GM12873 (cell line): ENCODE results near the gene WWC2.

Experiments
- TF ChIP-seq, protein P1 (sequence below): IDR thresholded peaks from 2 replicates; pipeline ENCODE4 v1.5.1; 2012; ENCODE audit warnings: low read depth, mild to moderate bottlenecking, moderate library complexity, low read length, control low read depth; ENCODE audit not compliant: insufficient read depth; ENCODE audit errors: missing control alignments

Gene WWC2

GRCh38 chr4:183241721-183242151 is 142.7 kb downstream of the WWC2 start:
- TF ChIP-seq, protein P1, sequence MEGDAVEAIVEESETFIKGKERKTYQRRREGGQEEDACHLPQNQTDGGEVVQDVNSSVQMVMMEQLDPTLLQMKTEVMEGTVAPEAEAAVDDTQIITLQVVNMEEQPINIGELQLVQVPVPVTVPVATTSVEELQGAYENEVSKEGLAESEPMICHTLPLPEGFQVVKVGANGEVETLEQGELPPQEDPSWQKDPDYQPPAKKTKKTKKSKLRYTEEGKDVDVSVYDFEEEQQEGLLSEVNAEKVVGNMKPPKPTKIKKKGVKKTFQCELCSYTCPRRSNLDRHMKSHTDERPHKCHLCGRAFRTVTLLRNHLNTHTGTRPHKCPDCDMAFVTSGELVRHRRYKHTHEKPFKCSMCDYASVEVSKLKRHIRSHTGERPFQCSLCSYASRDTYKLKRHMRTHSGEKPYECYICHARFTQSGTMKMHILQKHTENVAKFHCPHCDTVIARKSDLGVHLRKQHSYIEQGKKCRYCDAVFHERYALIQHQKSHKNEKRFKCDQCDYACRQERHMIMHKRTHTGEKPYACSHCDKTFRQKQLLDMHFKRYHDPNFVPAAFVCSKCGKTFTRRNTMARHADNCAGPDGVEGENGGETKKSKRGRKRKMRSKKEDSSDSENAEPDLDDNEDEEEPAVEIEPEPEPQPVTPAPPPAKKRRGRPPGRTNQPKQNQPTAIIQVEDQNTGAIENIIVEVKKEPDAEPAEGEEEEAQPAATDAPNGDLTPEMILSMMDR, result no peak

DNA sequence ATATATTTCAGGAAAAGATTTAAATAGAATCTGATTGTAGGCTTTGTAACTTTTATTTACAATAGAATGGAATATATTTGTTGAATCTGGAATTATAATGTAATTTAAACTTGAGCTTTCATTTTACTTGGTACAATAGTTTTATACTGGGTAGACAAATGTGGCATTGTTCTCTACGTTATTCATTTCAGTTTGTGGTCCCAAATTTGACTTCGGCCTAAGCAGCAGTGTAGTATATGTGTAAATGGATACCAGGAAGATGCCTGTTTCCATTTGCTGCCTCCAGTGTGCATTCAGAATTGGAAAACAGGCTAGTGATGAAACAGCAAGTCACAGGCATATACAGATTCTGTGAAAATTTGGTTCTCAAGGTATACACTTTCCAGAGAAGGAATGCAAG is 143.2 kb downstream of the WWC2 start:
- TF ChIP-seq, protein P1, result no peak

DNA sequence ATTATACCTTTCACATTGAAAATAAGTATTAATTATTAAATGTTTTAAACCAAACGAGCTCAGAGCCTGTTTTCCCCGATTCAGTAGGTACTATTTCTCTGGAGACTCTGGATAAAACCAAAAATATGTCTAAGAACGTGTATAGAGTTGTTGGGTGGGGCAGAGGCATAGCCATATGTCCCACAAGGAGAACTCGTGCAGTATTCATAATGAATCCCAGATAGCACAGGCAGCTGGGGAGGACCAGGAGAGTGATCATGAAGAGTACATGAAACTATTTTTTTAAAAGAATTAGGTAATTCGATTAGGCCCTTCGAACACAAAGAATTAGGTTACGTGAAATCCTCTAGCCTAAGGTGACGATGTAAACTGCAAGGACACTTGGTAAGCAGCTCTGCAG is 145.0 kb downstream of the WWC2 start:
- TF ChIP-seq, protein P1, result no peak

DNA sequence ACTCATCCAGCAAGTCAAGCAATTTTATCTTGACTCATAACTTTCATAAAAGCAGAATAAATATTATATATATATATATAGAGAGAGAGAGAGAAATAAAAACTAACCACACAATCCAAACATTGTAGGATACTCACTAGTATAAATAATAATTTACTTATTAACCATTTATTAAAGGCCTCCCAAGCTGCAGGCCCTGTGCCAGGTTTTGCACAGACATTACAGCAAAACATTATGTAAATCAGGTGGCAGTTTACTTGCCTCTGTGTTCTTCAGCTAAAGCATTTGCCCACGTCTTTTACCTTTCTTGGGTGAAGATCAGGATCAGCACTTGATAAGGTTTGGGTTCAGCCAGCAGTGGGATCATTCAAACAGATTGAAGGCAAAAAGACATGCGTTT is 145.4 kb downstream of the WWC2 start:
- TF ChIP-seq, protein P1, result no peak

DNA sequence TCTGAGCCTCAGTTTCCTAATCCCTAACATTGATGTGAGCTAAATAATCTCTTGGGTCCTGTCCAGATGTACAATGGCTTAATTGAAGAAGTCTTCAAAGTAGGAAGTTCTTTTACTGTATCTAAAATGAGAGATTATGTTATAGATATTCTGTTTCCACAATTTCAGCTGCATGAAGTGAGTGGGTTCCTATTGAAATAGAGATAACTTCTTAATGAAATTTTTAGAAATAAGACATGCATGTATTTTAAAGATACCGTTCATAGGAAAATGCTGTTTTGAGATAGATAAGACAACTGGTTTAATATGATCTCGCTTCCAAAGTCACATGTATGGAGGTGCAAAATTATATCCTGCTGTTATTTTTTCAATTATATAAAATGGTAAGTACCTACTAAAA is 149.1 kb downstream of the WWC2 start:
- TF ChIP-seq, protein P1, result no peak

GRCh38 chr4:183249854-183250253 is 150.8 kb downstream of the WWC2 start:
- TF ChIP-seq, protein P1, result peak; percentile 26

GRCh38 chr4:183250831-183251230 is 151.8 kb downstream of the WWC2 start:
- TF ChIP-seq, protein P1, result no peak
